HL-60/S4 (cell line): ENCODE results near the gene ANKRD23.
"Not testable (repeated sequence)": the region's sequence is repeated elsewhere in the genome, so short reads cannot be mapped to it uniquely, and the experiment has no call there.

ENCODE experiments used
- in situ Hi-C: fragments of 300-500 bp; cut with MboI; formaldehyde crosslinking; loops from 2 replicates; pipeline ENCODE4 v1.14.3; 2022; ENCODE audit warnings: low sequenced_read_pairs

The ANKRD23 gene

DNA sequence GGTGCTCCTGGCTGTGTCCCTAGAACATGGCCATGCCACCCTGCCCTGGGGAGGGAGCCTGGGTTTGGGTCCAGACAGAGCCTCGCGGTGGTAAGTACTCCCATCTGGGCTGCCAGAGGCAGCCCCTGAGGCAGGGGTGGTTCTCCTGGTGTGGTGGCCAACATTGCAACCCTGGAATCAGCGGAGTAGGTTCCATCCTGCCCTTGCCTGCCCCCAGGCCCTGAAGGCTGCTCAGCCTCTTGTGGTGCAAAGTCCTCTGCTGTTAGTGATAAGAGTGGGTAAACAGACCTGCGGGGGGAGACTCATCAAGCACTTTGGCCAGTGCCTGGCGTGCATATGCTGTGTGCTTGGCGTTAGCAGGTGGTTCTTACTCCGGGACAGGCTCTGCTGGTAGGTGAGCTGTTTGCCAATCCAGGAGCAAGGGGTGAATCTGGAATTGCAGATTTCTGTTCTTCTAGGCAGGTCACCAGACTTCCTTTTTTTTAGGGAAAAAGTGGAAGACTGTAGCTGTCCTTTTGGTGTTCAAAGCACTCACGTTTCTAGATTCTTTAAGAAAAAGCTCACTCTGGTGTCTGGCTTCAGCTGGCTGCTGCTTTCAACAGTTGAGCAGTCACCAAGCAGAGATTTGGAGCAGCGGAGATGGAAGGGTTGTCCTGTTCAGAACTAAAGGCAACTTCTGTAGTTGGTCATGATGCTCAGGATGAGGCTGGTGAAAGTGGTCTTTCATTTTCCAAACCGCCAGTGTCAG, 24.5 kb downstream of the ANKRD23 start:
- in situ Hi-C loops: no loop called here

- in situ Hi-C loops: no loop called here
These were observed 25.9 kb downstream of the ANKRD23 start for GRCh38 chr2:96817882-96818281.

GRCh38 chr2:96816836-96817702, 26.8 kb downstream of the ANKRD23 start:
- in situ Hi-C loops: no loop called here

DNA sequence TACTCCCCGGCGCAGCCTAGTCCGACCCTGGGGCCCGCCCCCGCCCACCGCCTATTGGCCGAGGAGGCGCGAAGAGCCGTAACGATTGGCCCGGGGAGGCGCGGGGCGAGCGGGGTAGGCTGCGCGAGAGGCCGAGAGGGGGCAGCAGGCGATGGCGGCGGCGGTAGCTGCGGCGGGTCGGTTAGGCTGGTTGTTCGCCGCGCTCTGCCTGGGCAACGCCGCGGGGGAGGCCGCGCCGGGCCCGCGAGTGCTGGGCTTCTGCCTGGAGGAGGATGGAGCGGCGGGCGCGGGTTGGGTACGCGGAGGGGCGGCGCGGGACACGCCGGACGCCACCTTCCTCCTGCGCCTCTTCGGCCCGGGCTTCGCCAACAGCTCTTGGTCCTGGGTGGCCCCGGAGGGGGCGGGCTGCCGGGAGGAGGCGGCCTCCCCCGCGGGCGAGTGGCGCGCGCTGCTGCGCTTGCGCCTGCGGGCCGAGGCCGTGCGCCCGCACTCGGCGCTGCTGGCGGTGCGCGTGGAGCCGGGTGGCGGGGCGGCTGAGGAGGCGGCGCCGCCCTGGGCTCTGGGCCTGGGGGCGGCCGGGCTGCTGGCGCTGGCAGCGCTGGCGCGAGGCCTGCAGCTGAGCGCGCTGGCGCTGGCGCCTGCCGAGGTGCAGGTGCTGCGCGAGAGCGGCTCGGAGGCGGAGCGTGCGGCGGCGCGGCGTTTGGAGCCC, 27.5 kb downstream of the ANKRD23 start, which contains the start of gene CNNM3:
TSS of gene CNNM3 (plus strand) at position 142 of the 709 bp plus-strand sequence. CDS start at position 152, 10 bp downstream.
- in situ Hi-C loops: no loop called here

GRCh38 chr2:96815326-96816126, 28.3 kb downstream of the ANKRD23 start:
- in situ Hi-C loops: no loop called here

DNA sequence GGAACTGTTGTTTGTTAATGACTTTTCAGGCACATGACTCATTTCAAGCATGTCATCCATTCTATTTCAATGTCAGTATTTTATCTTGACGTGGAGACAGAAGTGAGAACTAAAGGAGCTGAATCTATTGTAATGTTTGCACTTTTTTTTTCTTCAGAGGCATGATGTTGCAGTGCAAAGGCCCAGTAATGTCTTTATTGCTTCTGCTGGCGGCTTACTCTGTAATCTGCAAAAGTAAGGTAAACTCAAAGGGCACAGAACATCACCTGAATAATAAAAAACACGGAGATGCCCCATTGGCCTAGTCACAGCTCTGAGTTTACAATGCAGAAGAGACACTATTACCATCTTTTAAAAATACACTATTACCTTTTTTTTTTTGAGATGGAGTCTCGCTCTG, 30.2 kb downstream of the ANKRD23 start:
- in situ Hi-C loops: no loop called here

DNA sequence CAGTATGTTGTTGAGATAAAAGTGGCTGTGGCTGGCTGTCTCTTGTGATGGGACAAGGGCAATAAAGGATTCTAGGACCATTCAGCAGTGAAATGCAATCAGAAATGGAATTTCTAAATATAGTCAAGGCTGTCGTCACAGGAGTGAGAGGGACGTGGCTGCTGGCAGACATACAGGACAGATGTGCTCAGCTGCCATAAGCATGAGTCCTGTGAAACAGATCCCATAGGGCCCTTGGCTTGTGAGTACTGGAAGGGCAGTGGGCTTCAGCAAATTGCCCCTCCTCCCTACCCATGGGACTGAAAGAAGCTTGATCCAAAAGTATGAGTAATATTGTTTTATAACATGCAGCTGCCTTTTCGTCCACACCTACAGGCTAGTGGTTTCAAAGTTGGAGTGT, 31.9 kb downstream of the ANKRD23 start:
- in situ Hi-C loops: no loop called here

DNA sequence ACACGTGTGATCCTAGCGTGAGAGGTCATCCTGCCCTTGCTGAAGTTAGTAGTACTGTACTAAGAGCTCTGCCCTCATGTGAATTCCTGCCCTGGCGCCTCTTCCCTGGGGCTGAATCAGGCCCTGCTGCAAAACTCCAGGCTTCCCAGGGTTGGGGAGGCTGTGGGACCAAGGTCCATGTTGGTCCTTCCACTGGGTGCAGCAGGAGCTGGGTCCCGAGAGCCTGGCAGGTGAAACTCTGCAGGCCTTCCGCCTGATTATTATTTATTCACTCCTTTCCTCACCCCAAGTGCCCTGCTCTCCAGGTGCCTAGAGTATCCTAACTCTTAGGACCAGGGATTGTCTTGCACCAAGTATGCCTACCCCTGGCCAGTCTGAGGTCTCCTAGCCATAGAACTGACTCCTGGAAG, 33.0 kb downstream of the ANKRD23 start:
- in situ Hi-C loops: no loop called here

DNA sequence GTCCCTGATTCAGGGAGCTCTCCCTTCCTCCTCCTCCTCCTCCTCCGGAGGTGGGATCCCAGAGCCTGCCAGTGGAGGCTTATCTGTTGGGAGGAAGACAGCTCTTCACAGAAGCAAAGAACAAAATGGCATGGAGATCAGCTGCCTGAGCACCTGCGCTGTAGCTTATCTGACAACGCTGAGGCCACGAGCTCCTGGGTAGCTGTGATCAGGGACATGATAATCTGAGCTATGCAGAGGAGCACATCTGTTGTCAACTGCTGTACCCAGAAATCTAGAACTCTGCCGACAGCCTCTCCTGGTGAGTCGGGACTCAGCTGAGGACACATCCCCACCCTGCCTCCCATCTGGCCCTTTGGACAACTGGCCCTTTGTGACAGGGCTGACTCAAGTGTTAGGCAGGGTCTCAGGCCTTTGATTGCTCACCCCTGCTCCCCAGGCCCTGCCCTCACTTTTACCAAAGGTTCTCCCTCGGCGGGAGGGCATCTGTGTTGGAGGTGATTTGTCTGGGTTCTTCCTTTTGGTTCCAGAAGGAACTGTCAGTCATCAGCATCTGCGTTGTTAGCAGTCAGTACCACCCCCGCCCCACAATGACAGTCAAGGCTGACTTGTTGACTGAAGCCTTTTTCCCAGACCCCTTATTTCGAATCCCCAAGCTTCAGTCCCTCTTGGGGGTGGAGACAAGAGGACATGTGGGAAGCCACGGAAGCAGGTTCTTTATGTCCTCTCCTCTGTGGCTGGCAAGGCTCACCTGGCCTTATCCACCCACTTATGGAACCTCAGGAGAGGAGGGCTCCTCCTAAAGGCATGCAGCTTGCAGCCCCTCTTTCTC, 33.7 kb downstream of the ANKRD23 start:
- in situ Hi-C loops: no loop called here

GRCh38 chr2:96809216-96809882, 34.5 kb downstream of the ANKRD23 start:
- in situ Hi-C loops: no loop called here

DNA sequence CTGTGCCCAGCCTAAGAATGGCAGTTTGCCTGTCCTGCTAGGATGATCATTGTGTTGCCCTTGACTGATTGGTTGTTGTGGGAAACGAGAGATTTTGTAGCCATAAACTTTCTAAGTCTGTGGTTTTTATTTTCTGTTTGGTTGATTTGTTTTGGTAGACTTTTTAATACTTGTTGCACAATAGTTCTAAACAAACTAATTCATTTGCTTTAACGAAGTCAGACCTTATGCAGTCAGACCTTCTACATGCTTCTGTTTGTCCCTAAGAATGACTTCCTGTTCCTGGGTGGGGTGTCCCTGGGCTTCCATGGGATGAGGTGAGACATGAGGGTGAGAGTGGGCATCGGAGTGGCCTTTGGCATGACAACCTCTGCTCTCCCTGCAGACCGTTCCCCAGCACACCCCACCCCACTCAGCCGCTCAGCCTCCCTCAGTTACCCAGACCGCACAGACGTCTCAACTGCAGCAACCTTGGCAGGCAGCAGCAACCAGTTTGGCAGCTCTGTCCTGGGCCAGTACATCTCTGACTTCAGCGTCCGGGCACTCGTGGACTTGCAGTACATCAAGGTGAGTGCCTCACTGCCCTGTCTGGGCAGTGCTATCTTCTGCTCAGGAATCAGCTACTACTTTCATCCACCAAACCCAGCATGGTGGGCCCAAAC, 35.5 kb downstream of the ANKRD23 start:
- in situ Hi-C loops: no loop called here

DNA sequence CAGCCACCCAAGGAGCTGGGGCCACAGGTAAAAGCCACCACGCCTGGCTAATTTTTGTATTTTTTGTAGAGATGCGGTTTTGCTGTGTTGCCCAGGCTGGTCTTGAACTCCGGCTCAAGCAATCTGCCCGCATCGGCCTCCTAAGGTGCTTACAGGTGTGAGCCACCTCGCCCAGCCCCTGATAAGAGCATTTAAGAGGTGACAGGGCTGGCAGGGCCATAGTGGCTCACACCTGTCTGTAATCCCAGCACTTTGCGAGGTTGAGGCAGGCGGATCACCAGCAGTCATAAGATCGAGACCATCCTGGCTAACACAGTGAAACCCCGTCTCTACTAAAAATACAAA, 36.7 kb downstream of the ANKRD23 start:
- in situ Hi-C loops: no loop called here

GRCh38 chr2:96806468-96807126, 37.2 kb downstream of the ANKRD23 start:
- in situ Hi-C loops: no loop called here

DNA sequence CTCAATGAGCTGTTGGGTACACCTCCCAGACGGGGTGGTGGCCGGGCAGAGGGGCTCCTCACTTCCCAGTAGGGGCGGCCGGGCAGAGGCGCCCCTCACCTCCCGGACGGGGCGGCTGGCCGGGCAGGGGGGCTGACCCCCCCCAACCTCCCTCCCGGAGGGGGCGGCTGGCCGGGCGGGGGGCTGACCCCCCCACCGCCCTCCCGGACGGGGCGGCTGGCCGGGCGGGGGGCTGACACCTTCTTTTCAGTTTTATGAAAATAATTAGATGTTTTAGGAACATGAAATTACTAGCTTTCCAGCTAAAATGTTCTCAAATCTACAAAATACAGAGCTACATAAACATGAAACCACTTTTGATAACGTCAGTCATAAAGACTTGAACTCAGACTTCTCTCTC, 37.9 kb downstream of the ANKRD23 start:
- in situ Hi-C loops: not testable (repeated sequence)

- in situ Hi-C loops: no loop called here
These were observed 38.8 kb downstream of the ANKRD23 start for GRCh38 chr2:96804986-96805385.

GRCh38 chr2:96802721-96803120, 41.1 kb downstream of the ANKRD23 start:
- in situ Hi-C loops: no loop called here

DNA sequence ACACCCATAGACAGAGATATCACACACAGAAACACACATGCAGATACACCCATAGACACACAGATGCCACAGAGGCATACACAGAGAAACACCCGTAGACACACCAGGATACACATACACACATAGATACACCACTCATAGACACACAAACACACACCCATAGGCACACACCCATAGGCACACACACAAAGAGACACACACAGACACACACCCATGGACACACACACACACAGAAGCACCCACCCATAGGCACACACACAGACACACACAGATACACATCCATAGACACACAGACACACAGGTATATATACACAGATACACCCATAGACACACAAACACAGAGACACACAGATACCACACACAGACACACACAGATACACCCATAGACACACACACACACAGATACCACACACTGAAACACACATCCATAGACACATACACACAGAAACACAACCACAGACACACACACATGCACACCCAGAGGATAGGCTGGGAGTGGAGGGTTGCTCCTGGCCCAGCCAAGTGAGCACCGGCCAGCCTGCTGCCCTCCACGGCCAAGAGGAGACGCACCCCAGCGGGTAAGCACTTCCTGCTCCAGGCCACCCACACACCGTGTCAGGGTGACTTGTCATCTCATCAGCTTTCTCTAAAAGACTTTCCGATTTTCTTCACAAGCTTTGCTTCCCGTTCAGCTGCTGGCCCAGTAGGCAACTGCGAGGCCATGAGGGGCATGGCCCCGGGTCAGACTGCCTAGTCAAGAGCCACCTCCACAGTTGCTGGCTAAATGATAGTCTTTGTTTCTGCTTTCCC, 41.8 kb downstream of the ANKRD23 start:
- in situ Hi-C loops: no loop called here
